Transverse colon (tissue), 3 donors: Measurements from ENCODE around the gene RXRG.

Experiments used
- EP300 ChIP-seq: sonication (generic); formaldehyde crosslinking; IDR thresholded peaks from one replicate; pipeline ENCODE4 v1.6.1; 2017; ENCODE audit warnings: antibody characterized with exemption, low read depth
- POLR2A ChIP-seq: fragments of 450-650 bp; IDR thresholded peaks from one replicate; pipeline ENCODE4 v1.6.1; 2016; ENCODE audit warnings: antibody characterized with exemption, mild to moderate bottlenecking, moderate library complexity
- POLR2AphosphoS5 ChIP-seq, 3 donors: sonication (generic); formaldehyde crosslinking; IDR thresholded peaks; one replicate each; pipeline ENCODE4 v1.6.1; 2016; ENCODE audit warnings: antibody characterized with exemption in 3 of 3

GRCh38 chr1:165367375-165367993, 77.4 kb downstream of the RXRG start:
- TF ChIP-seq POLR2A (no peak), EP300 (no peak), POLR2AphosphoS5 (IDR thresholded peaks at IDR 0.05) (no peak)
